Sigmoid colon (tissue), 7 donors: ENCODE results near the gene ZBTB14. TPM values are rescaled to one million over a fixed set of nuclear protein-coding genes. Genes with fewer than 3 reads are reported as not detected.

ENCODE experiments used
- DNase-seq: peaks from one replicate; pipeline ENCODE4 v3.0.0-alpha.2; 2019
- H3K27ac ChIP-seq, 4 donors: fragments of 200-600 bp; sonication (generic); one replicate each; pipeline ENCODE4 v1.5.1; 2016 to 2019; ENCODE audit warnings: mild to moderate bottlenecking in 1 of 4
- H3K27me3 ChIP-seq, 3 donors: fragments of 200-600 bp; sonication (generic); one replicate each; pipeline ENCODE4 v1.5.1; 2019; ENCODE audit warnings: mild to moderate bottlenecking in 1 of 3
- H3K36me3 ChIP-seq, 4 donors: fragments of 200-600 bp; sonication (generic); one replicate each; pipeline ENCODE4 v1.5.1; 2016 to 2019
- H3K4me1 ChIP-seq, 4 donors: fragments of 200-600 bp; sonication (generic); one replicate each; pipeline ENCODE4 v1.5.1; 2017 to 2019
- H3K4me3 ChIP-seq, 4 donors: fragments of 200-600 bp; sonication (generic); one replicate each; pipeline ENCODE4 v1.5.1; 2017 to 2019; ENCODE audit warnings: mild to moderate bottlenecking in 2 of 4, moderate library complexity in 1 of 4
- H3K9me3 ChIP-seq, 4 donors: fragments of 200-600 bp in 3 of 4; sonication (generic) in 3 of 4; one replicate each; pipeline versions ENCODE4 v1.5.1 to v1.6.1; 2013 to 2019
- CTCF ChIP-seq, 4 experiments: fragments of 450-650 bp in 3 of 4; fragments of 200-600 bp in 1 of 4; IDR thresholded peaks; one replicate each; pipeline ENCODE4 v1.5.1; 2016 to 2019; ENCODE audit warnings: antibody characterized with exemption in 4 of 4, mild to moderate bottlenecking in 3 of 4, moderate library complexity in 2 of 4
- EP300 ChIP-seq, 4 donors: sonication (generic); formaldehyde crosslinking; IDR thresholded peaks; one replicate each; pipeline ENCODE4 v1.6.1; 2017; ENCODE audit warnings: antibody characterized with exemption in 4 of 4
- POLR2A ChIP-seq, 2 donors: fragments of 450-650 bp; IDR thresholded peaks; one replicate each; pipeline ENCODE4 v1.6.1; 2016; ENCODE audit warnings: antibody characterized with exemption in 2 of 2, mild to moderate bottlenecking in 2 of 2, moderate library complexity in 2 of 2
- POLR2AphosphoS5 ChIP-seq, 4 donors: sonication (generic); formaldehyde crosslinking; IDR thresholded peaks; one replicate each; pipeline ENCODE4 v1.6.1; 2017; ENCODE audit warnings: antibody characterized with exemption in 4 of 4
- WGBS, 2 donors: extraction: QIAGEN DNeasy Blood & Tissue Kit; methylation state at CpG; one replicate each; pipeline ENCODE4 v1.1.7; 2013; 5-methylcytosine and 5-hydroxymethylcytosine counted together
- intact Hi-C: fragments of 100-400 bp; cut with DNase I; formaldehyde crosslinking; loops from one replicate; pipeline ENCODE4 v1.15.1; 2023
- polyA plus RNA-seq, 3 donors: library from polyadenylated mRNA; stranded (reverse); fragments of 200-250 nt; gene quantifications; one replicate each; pipeline ENCODE4 v1.2.3, GENCODE V29; 2013
- total RNA-seq, 4 donors: library from RNA; depleted of rRNA; stranded (reverse); fragments of >200 nt; gene quantifications; one replicate each; pipeline ENCODE4 v1.1.0, GENCODE V29; 2016
- donor health status: healthy with polysubstance abuse.
- donor health status: Bipolar disorder and iron deficiency.
- donor health status: healthy.

Gene ZBTB14
- total and polyA plus RNA-seq, 7 donors: 5.3 to 16.1 (median 9.9) TPM

GRCh38 chr18:5275872-5276271 is 19.7 kb downstream of the ZBTB14 start:
- Histone ChIP-seq H3K27ac (no peak overlapping the region), H3K9me3 (peaks cover 0 to 3% (median 0%) of the 10 kb centered on the region in 4 donors), H3K4me3 (no peak overlapping the region), H3K4me1 (no peaks in the 10 kb centered on the region), H3K27me3 (no peaks in the 10 kb centered on the region), H3K36me3 (no peaks in the 10 kb centered on the region)
- WGBS, 2 donors: 42 to 71% methylated on average over 1 of the region's 1 CpG
- no peak for TF ChIP-seq POLR2AphosphoS5 (IDR thresholded peaks at IDR 0.05)
- DNase-seq: no peak
- intact Hi-C loops: no loop called here

GRCh38 chr18:5268874-5269273 is 26.7 kb downstream of the ZBTB14 start:
- Histone ChIP-seq H3K4me3 (no peak overlapping the region), H3K27ac (no peak overlapping the region), H3K4me1 (no peaks in the 10 kb centered on the region), H3K36me3 (no peaks in the 10 kb centered on the region), H3K27me3 (no peaks in the 10 kb centered on the region), H3K9me3 (no peaks in the 10 kb centered on the region)
- no peak for DNase-seq
- TF ChIP-seq POLR2AphosphoS5 (IDR thresholded peaks at IDR 0.05): no peak
- TF ChIP-seq POLR2A (IDR thresholded peaks at IDR 0.05): no peak
- no peak for TF ChIP-seq CTCF (IDR thresholded peaks at IDR 0.05)
- TF ChIP-seq EP300 (IDR thresholded peaks at IDR 0.05): no peak
- intact Hi-C loops: no loop called here

- Histone ChIP-seq H3K27me3 (no peaks in the 10 kb centered on the region), H3K9me3 (no peaks in the 10 kb centered on the region), H3K36me3 (no peaks in the 10 kb centered on the region), H3K4me1 (no peaks in the 10 kb centered on the region), H3K4me3 (no peak overlapping the region), H3K27ac (no peak overlapping the region)
- intact Hi-C loops: no loop called here
- WGBS, 2 donors: 78 to 86% methylated on average over 3 of the region's 3 CpGs
- no peak for TF ChIP-seq POLR2A (IDR thresholded peaks at IDR 0.05)
- TF ChIP-seq POLR2AphosphoS5 (IDR thresholded peaks at IDR 0.05): no peak
- TF ChIP-seq EP300 (IDR thresholded peaks at IDR 0.05): no peak
- TF ChIP-seq CTCF (IDR thresholded peaks at IDR 0.05): no peak
- no peak for DNase-seq
These were observed 28.8 kb downstream of the ZBTB14 start for GRCh38 chr18:5266721-5267120.

DNA sequence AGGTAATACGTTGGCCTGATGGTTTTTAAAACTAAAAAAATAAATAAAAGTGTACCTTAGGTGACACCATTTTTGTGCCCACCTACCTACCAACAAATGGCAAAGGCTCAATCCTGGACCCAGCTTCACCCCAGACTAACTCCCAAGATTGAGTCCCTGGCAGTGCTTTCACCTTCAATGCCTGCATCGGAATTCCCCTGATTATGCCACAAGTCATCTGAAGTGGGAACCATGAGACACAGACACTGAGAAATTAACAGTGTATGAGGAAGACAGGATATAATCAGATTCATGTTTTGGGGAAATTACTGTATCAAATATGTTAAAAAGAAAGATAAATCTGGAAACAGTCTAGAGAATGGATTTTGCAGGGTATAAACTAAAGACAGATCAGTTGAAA is 41.6 kb downstream of the ZBTB14 start:
- DNase-seq: no peak
- H3K36me3 ChIP-seq: no peaks in the 10 kb centered on the region
- no peaks in the 10 kb centered on the region for H3K4me1 ChIP-seq
- H3K27ac ChIP-seq: no peak overlapping the region
- no peaks in the 10 kb centered on the region for H3K9me3 ChIP-seq
- intact Hi-C loops: no loop called here
- 71 to 83% methylated on average over 2 of the region's 2 CpGs for WGBS, 2 donors
- H3K27me3 ChIP-seq: no peaks in the 10 kb centered on the region
- TF ChIP-seq EP300 (IDR thresholded peaks at IDR 0.05) (no peak), CTCF (IDR thresholded peaks at IDR 0.05) (no peak), POLR2A (IDR thresholded peaks at IDR 0.05) (no peak), POLR2AphosphoS5 (IDR thresholded peaks at IDR 0.05) (no peak)
- H3K4me3 ChIP-seq: no peak overlapping the region

- H3K27ac ChIP-seq: no peak overlapping the region
- no peak overlapping the region for H3K4me3 ChIP-seq
- no peaks in the 10 kb centered on the region for H3K27me3 ChIP-seq
- DNase-seq: no peak
- intact Hi-C loops: no loop called here
- WGBS, 2 donors: 85 to 89% methylated on average over 6 of the region's 6 CpGs
- H3K4me1 ChIP-seq: no peaks in the 10 kb centered on the region
- H3K9me3 ChIP-seq: no peaks in the 10 kb centered on the region
- no peaks in the 10 kb centered on the region for H3K36me3 ChIP-seq
- TF ChIP-seq POLR2AphosphoS5 (IDR thresholded peaks at IDR 0.05) (no peak), EP300 (IDR thresholded peaks at IDR 0.05) (no peak), CTCF (IDR thresholded peaks at IDR 0.05) (no peak), POLR2A (IDR thresholded peaks at IDR 0.05) (no peak)
These were observed 44.4 kb downstream of the ZBTB14 start for GRCh38 chr18:5251117-5251516.
